Ishikawa (cell line): Measurements from ENCODE around the gene ACER2.

Experiments
- CEBPB ChIP-seq: IDR thresholded peaks from 2 replicates; pipeline ENCODE4 v1.6.1; 2012
- CREB1 ChIP-seq: IDR thresholded peaks from 2 replicates; pipeline ENCODE4 v1.6.1; 2012; ENCODE audit warnings: low read depth
- EP300 ChIP-seq: IDR thresholded peaks from 2 replicates; pipeline ENCODE4 v1.6.1; 2012; ENCODE audit warnings: borderline replicate concordance
- FOXM1 ChIP-seq: IDR thresholded peaks from 2 replicates; pipeline ENCODE4 v1.6.1; 2012; ENCODE audit warnings: low read depth, borderline replicate concordance
- NFIC ChIP-seq: IDR thresholded peaks from 2 replicates; pipeline ENCODE4 v1.6.1; 2012
- RAD21 ChIP-seq: IDR thresholded peaks from 2 replicates; pipeline ENCODE4 v1.6.1; 2012; ENCODE audit warnings: low read depth
- TAF1 ChIP-seq: IDR thresholded peaks from 2 replicates; pipeline ENCODE4 v1.6.1; 2012; ENCODE audit warnings: low read depth, mild to moderate bottlenecking
- TCF12 ChIP-seq: IDR thresholded peaks from 2 replicates; pipeline ENCODE4 v1.6.1; 2012; ENCODE audit warnings: low read depth
- TEAD4 ChIP-seq: IDR thresholded peaks from 2 replicates; pipeline ENCODE4 v1.6.1; 2012
- USF1 ChIP-seq: IDR thresholded peaks from 2 replicates; pipeline ENCODE4 v1.6.1; 2012
- YY1 ChIP-seq: IDR thresholded peaks from 2 replicates; pipeline ENCODE4 v1.6.1; 2012; ENCODE audit warnings: low read depth
- TF ChIP-seq, protein P1 (sequence below): IDR thresholded peaks from 2 replicates; pipeline ENCODE4 v1.6.1; 2012
- TF ChIP-seq, protein P2 (sequence below): IDR thresholded peaks from 2 replicates; pipeline ENCODE4 v1.6.1; 2012; ENCODE audit warnings: low read depth, mild to moderate bottlenecking

Gene ACER2

GRCh38 chr9:19381656-19382055 lies 27.2 kb upstream of the ACER2 start:
- TF ChIP-seq USF1 (no peak), YY1 (no peak), EP300 (no peak), RAD21 (no peak), CREB1 (no peak), TAF1 (no peak), NFIC (no peak), TCF12 (no peak), CEBPB (no peak), FOXM1 (no peak), TEAD4 (no peak)
- TF ChIP-seq, protein P1, sequence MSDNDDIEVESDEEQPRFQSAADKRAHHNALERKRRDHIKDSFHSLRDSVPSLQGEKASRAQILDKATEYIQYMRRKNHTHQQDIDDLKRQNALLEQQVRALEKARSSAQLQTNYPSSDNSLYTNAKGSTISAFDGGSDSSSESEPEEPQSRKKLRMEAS, result no peak
- TF ChIP-seq, protein P2, sequence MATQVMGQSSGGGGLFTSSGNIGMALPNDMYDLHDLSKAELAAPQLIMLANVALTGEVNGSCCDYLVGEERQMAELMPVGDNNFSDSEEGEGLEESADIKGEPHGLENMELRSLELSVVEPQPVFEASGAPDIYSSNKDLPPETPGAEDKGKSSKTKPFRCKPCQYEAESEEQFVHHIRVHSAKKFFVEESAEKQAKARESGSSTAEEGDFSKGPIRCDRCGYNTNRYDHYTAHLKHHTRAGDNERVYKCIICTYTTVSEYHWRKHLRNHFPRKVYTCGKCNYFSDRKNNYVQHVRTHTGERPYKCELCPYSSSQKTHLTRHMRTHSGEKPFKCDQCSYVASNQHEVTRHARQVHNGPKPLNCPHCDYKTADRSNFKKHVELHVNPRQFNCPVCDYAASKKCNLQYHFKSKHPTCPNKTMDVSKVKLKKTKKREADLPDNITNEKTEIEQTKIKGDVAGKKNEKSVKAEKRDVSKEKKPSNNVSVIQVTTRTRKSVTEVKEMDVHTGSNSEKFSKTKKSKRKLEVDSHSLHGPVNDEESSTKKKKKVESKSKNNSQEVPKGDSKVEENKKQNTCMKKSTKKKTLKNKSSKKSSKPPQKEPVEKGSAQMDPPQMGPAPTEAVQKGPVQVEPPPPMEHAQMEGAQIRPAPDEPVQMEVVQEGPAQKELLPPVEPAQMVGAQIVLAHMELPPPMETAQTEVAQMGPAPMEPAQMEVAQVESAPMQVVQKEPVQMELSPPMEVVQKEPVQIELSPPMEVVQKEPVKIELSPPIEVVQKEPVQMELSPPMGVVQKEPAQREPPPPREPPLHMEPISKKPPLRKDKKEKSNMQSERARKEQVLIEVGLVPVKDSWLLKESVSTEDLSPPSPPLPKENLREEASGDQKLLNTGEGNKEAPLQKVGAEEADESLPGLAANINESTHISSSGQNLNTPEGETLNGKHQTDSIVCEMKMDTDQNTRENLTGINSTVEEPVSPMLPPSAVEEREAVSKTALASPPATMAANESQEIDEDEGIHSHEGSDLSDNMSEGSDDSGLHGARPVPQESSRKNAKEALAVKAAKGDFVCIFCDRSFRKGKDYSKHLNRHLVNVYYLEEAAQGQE, result no peak

GRCh38 chr9:19385786-19386501 lies 22.9 kb upstream of the ACER2 start:
- TF ChIP-seq TAF1 (no peak), TEAD4 (no peak)

- no peak for TF ChIP-seq FOXM1
- TF ChIP-seq, protein P2, result no peak
- TF ChIP-seq TEAD4, result no peak
- TF ChIP-seq RAD21, result no peak
Measured at GRCh38 chr9:19386502-19387044, 22.2 kb upstream of the ACER2 start.

GRCh38 chr9:19387317-19387716 lies 21.5 kb upstream of the ACER2 start:
- no peak for TF ChIP-seq NFIC
- TF ChIP-seq, protein P1, result no peak
- TF ChIP-seq, protein P2, result no peak
- TF ChIP-seq FOXM1, result no peak
- TF ChIP-seq CREB1, result no peak
- TF ChIP-seq YY1, result no peak

- TF ChIP-seq, protein P1, result no peak
- TF ChIP-seq USF1, result no peak
- TF ChIP-seq YY1, result no peak
Measured at GRCh38 chr9:19397845-19398244, 11.0 kb upstream of the ACER2 start.
